Measurements from ENCODE around the gene ATXN1. TPM values are rescaled to one million over a fixed set of nuclear protein-coding genes. Genes with fewer than 3 reads are reported as not detected.

ATXN1 gene
- total RNA-seq, 1 donor from 2014 or later: 15.5 TPM

GRCh38 chr6:16533721-16534136 lies 227.5 kb downstream of the ATXN1 start:
- H3K4me1 Mint-ChIP-seq (ENCODE audit: low read depth, unreplicated experiment): no peaks in the 10 kb centered on the region
- no peak overlapping the region for H3K27ac Mint-ChIP-seq (ENCODE audit: unreplicated experiment)
- H3K9me3 Mint-ChIP-seq (ENCODE audit: unreplicated experiment): no peaks in the 10 kb centered on the region
- no peak overlapping the region for H3K4me3 Mint-ChIP-seq (ENCODE audit: unreplicated experiment)
- TF ChIP-seq CTCF (IDR thresholded peaks at IDR 0.05; ENCODE audit: partially characterized antibody, unreplicated experiment): no peak
- DNase-seq: no peak
- no peaks in the 10 kb centered on the region for H3K36me3 Mint-ChIP-seq (ENCODE audit: unreplicated experiment)
- H3K27me3 Mint-ChIP-seq (ENCODE audit: unreplicated experiment): no peaks in the 10 kb centered on the region

GRCh38 chr6:16533210-16533609 lies 228.1 kb downstream of the ATXN1 start:
- H3K4me3 Mint-ChIP-seq (ENCODE audit: unreplicated experiment): no peak overlapping the region

GRCh38 chr6:16527691-16528090 lies 233.6 kb downstream of the ATXN1 start:
- H3K4me3 Mint-ChIP-seq (ENCODE audit: unreplicated experiment): no peak overlapping the region
- no peak for TF ChIP-seq CTCF (IDR thresholded peaks at IDR 0.05; ENCODE audit: partially characterized antibody, unreplicated experiment)
- H3K36me3 Mint-ChIP-seq (ENCODE audit: unreplicated experiment): no peaks in the 10 kb centered on the region
- no peaks in the 10 kb centered on the region for H3K4me1 Mint-ChIP-seq (ENCODE audit: low read depth, unreplicated experiment)
- no peaks in the 10 kb centered on the region for H3K9me3 Mint-ChIP-seq (ENCODE audit: unreplicated experiment)
- no peak overlapping the region for H3K27ac Mint-ChIP-seq (ENCODE audit: unreplicated experiment)
- no peak for DNase-seq
- no peaks in the 10 kb centered on the region for H3K27me3 Mint-ChIP-seq (ENCODE audit: unreplicated experiment)

More at GRCh38 chr6:16533210-16533609, 228.1 kb downstream of the ATXN1 start:
- H3K9me3 Mint-ChIP-seq (ENCODE audit: unreplicated experiment): no peaks in the 10 kb centered on the region
- no peaks in the 10 kb centered on the region for H3K4me1 Mint-ChIP-seq (ENCODE audit: low read depth, unreplicated experiment)
- DNase-seq: no peak
- H3K36me3 Mint-ChIP-seq (ENCODE audit: unreplicated experiment): no peaks in the 10 kb centered on the region
- no peak for TF ChIP-seq CTCF (IDR thresholded peaks at IDR 0.05; ENCODE audit: partially characterized antibody, unreplicated experiment)
- no peaks in the 10 kb centered on the region for H3K27me3 Mint-ChIP-seq (ENCODE audit: unreplicated experiment)
- H3K27ac Mint-ChIP-seq (ENCODE audit: unreplicated experiment): no peak overlapping the region

- no peak for DNase-seq
- H3K4me3 Mint-ChIP-seq (ENCODE audit: unreplicated experiment): no peak overlapping the region
- TF ChIP-seq CTCF (IDR thresholded peaks at IDR 0.05; ENCODE audit: partially characterized antibody, unreplicated experiment): no peak
- H3K4me1 Mint-ChIP-seq (ENCODE audit: low read depth, unreplicated experiment): no peaks in the 10 kb centered on the region
- no peaks in the 10 kb centered on the region for H3K36me3 Mint-ChIP-seq (ENCODE audit: unreplicated experiment)
- no peaks in the 10 kb centered on the region for H3K9me3 Mint-ChIP-seq (ENCODE audit: unreplicated experiment)
- no peaks in the 10 kb centered on the region for H3K27me3 Mint-ChIP-seq (ENCODE audit: unreplicated experiment)
- H3K27ac Mint-ChIP-seq (ENCODE audit: unreplicated experiment): no peak overlapping the region
Measured at GRCh38 chr6:16524380-16524707, 236.9 kb downstream of the ATXN1 start.

- no peak overlapping the region for H3K4me3 Mint-ChIP-seq (ENCODE audit: unreplicated experiment)
- H3K4me1 Mint-ChIP-seq (ENCODE audit: low read depth, unreplicated experiment): no peaks in the 10 kb centered on the region
Measured at GRCh38 chr6:16523606-16524379, 237.5 kb downstream of the ATXN1 start.

More at GRCh38 chr6:16523606-16524379, 237.5 kb downstream of the ATXN1 start:
- Mint-ChIP-seq H3K36me3 (ENCODE audit: unreplicated experiment) (no peaks in the 10 kb centered on the region), H3K27me3 (ENCODE audit: unreplicated experiment) (no peaks in the 10 kb centered on the region), H3K9me3 (ENCODE audit: unreplicated experiment) (no peaks in the 10 kb centered on the region), H3K27ac (ENCODE audit: unreplicated experiment) (no peak overlapping the region)
- no peak for TF ChIP-seq CTCF (IDR thresholded peaks at IDR 0.05; ENCODE audit: partially characterized antibody, unreplicated experiment)
- DNase-seq: no peak
